HepG2 (cell line): Measurements from ENCODE around the gene COL27A1. TPM values are rescaled to one million over a fixed set of nuclear protein-coding genes. Genes with fewer than 3 reads are reported as not detected.

Experiments
- CREB1 ChIP-seq, 2 experiments: fragments of 450-650 bp in 1 of 2; IDR thresholded peaks; 2 replicates each; pipeline ENCODE4 v1.6.1; 2016 to 2017; ENCODE audit warnings: control low read depth in 1 of 2, mild to moderate bottlenecking in 1 of 2, missing compliant biosample characterization in 1 of 2, missing genetic modification characterization in 1 of 2
- IRF9 ChIP-seq: sonication (generic); formaldehyde crosslinking; IDR thresholded peaks from 2 replicates; pipeline ENCODE4 v1.8.0; 2022; ENCODE audit warnings: missing genetic modification reagents, mild to moderate bottlenecking, borderline replicate concordance
- KDM4B ChIP-seq: sonication (generic); formaldehyde crosslinking; IDR thresholded peaks from 2 replicates; pipeline ENCODE4 v1.4.0; 2020; ENCODE audit warnings: missing genetic modification reagents
- MAFK ChIP-seq, 2 experiments: IDR thresholded peaks in 1 of 2; conservative IDR thresholded peaks in 1 of 2; 2 replicates each; pipeline ENCODE4 v1.6.1; 2011; ENCODE audit warnings: improper control_type of control experiment in 2 of 2, low read length in 2 of 2
- MTA1 ChIP-seq: sonication (generic); formaldehyde crosslinking; IDR thresholded peaks from 2 replicates; pipeline ENCODE4 v1.4.0; 2020; ENCODE audit warnings: missing genetic modification reagents, mild to moderate bottlenecking, borderline replicate concordance
- PITX1 ChIP-seq: sonication (generic); formaldehyde crosslinking; IDR thresholded peaks from 2 replicates; pipeline ENCODE4 v1.5.1; 2020; ENCODE audit warnings: mild to moderate bottlenecking, missing genetic modification reagents
- POLR2G ChIP-seq: fragments of 200-400 bp; formaldehyde crosslinking; IDR thresholded peaks from 2 replicates; pipeline ENCODE4 v1.6.1; 2018; ENCODE audit warnings: mild to moderate bottlenecking, low read depth, low read length, moderate library complexity
- PPARG ChIP-seq: conservative IDR thresholded peaks from 2 replicates; pipeline ENCODE4 v1.6.1; 2016; ENCODE audit warnings: missing biosample characterization, missing genetic modification reagents
- RXRB ChIP-seq: IDR thresholded peaks from 2 replicates; pipeline ENCODE4 v1.6.1; 2016; ENCODE audit warnings: borderline replicate concordance, missing genetic modification reagents, missing compliant biosample characterization
- SOX13 ChIP-seq, 3 experiments: fragments of 450-650 bp in 1 of 3; sonication (generic) in 1 of 3; formaldehyde crosslinking in 1 of 3; IDR thresholded peaks in 2 of 3; conservative IDR thresholded peaks in 1 of 3; 2 replicates each; pipeline versions ENCODE4 v1.5.0 to v1.6.1; 2016 to 2020; ENCODE audit warnings: antibody characterized with exemption in 1 of 3, mild to moderate bottlenecking in 1 of 3, missing compliant biosample characterization in 1 of 3, missing genetic modification reagents in 1 of 3, moderate library complexity in 1 of 3
- SOX6 ChIP-seq, 2 experiments: fragments of 450-650 bp in 1 of 2; sonication (generic) in 1 of 2; formaldehyde crosslinking in 1 of 2; IDR thresholded peaks; 2 replicates each; pipeline versions ENCODE4 v1.4.0 to v1.6.1; 2017 to 2020; ENCODE audit warnings: antibody characterized with exemption in 1 of 2, mild to moderate bottlenecking in 1 of 2, missing genetic modification reagents in 1 of 2
- YEATS4 ChIP-seq: sonication (generic); formaldehyde crosslinking; IDR thresholded peaks from 2 replicates; pipeline ENCODE4 v1.4.0; 2020; ENCODE audit warnings: missing genetic modification reagents, borderline replicate concordance
- ZBTB37 ChIP-seq: sonication (generic); formaldehyde crosslinking; IDR thresholded peaks from 2 replicates; pipeline ENCODE4 v1.4.0; 2020; ENCODE audit warnings: mild to moderate bottlenecking, missing genetic modification reagents
- ZBTB8A ChIP-seq: sonication (generic); formaldehyde crosslinking; IDR thresholded peaks from 2 replicates; pipeline ENCODE4 v1.4.0; 2020; ENCODE audit warnings: mild to moderate bottlenecking, low read depth, missing genetic modification reagents, borderline replicate concordance
- ZNF12 ChIP-seq: sonication (generic); formaldehyde crosslinking; IDR thresholded peaks from 2 replicates; pipeline ENCODE4 v1.5.0; 2020; ENCODE audit warnings: missing genetic modification reagents
- ZNF121 ChIP-seq: sonication (generic); formaldehyde crosslinking; IDR thresholded peaks from 2 replicates; pipeline ENCODE4 v1.5.0; 2020; ENCODE audit warnings: mild to moderate bottlenecking, missing genetic modification reagents
- ZNF569 ChIP-seq: sonication (generic); formaldehyde crosslinking; IDR thresholded peaks from 2 replicates; pipeline ENCODE4 v1.5.0; 2020; ENCODE audit warnings: mild to moderate bottlenecking, missing genetic modification reagents, moderate library complexity, borderline replicate concordance
- ZNF674 ChIP-seq: sonication (generic); formaldehyde crosslinking; IDR thresholded peaks from 2 replicates; pipeline ENCODE4 v1.5.0; 2020; ENCODE audit warnings: low read depth, mild to moderate bottlenecking, missing genetic modification reagents
- ZNF770 ChIP-seq: sonication (generic); formaldehyde crosslinking; IDR thresholded peaks from 2 replicates; pipeline ENCODE4 v1.5.0; 2020; ENCODE audit warnings: mild to moderate bottlenecking, missing genetic modification reagents
- polyA plus RNA-seq, 8 experiments: library from polyadenylated mRNA; depleted of rRNA in 3 of 8; stranded (reverse) in 7 of 8; unstranded in 1 of 8; fragments of >200 nt; fragmentation: Illumina TruSeq in 4 of 8; extraction: Trizol in 4 of 8; gene quantifications; 2 replicates each; pipeline versions ENCODE4 v1.2.1 to v1.2.3, GENCODE V29; 2011 to 2016; ENCODE audit warnings: low read depth in 4 of 8, missing spikeins in 1 of 8, mixed read lengths in 1 of 8; ENCODE audit not compliant: insufficient read depth in 1 of 8
- total RNA-seq, 5 experiments: library from RNA; depleted of rRNA; stranded (reverse); fragments of >200 nt; fragmentation: Illumina TruSeq; extraction: Trizol; gene quantifications; 2 replicates each; pipeline ENCODE4 v1.2.3, GENCODE V29; 2016; ENCODE audit warnings: low read depth in 1 of 5
- TF ChIP-seq, protein P1 (sequence below): sonication (generic); formaldehyde crosslinking; IDR thresholded peaks from 2 replicates; pipeline ENCODE4 v1.4.0; 2020; ENCODE audit warnings: mild to moderate bottlenecking, low read depth, missing genetic modification reagents
- TF ChIP-seq, protein P2 (sequence below): IDR thresholded peaks from 2 replicates; pipeline ENCODE4 v1.6.1; 2016; ENCODE audit warnings: missing genetic modification reagents, missing compliant biosample characterization

Gene COL27A1
- total and polyA plus RNA-seq, 2 of the 13 experiments (the other 11 are each of a cell fraction or from before 2014, with no cell fraction given) = 71.3 to 89.1 TPM

DNA sequence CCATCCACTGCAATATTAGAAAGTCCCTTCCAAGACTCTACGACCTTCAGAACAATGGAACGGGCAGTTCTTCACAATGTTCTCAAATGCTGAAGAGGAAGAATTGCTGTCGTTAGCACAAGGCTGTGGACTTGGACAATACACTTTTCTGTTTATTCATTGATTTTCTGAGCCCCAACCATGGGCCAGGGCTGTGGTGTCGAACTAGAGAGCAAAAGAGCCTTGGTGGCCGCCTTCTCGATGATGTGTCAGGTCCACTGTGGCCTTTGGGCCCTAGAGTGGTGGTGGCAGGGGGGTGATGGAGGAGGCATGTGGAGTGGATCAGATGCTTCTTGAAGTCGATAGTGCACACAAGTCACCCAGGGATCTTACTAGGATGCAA, 37.7 kb upstream of the COL27A1 start (continued):
- TF ChIP-seq, protein P1, sequence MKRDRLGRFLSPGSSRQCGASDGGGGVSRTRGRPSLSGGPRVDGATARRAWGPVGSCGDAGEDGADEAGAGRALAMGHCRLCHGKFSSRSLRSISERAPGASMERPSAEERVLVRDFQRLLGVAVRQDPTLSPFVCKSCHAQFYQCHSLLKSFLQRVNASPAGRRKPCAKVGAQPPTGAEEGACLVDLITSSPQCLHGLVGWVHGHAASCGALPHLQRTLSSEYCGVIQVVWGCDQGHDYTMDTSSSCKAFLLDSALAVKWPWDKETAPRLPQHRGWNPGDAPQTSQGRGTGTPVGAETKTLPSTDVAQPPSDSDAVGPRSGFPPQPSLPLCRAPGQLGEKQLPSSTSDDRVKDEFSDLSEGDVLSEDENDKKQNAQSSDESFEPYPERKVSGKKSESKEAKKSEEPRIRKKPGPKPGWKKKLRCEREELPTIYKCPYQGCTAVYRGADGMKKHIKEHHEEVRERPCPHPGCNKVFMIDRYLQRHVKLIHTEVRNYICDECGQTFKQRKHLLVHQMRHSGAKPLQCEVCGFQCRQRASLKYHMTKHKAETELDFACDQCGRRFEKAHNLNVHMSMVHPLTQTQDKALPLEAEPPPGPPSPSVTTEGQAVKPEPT (CRISPR knock-in tag) = no peak; the same call in 1 of the 2 replicates
- TF ChIP-seq, protein P2, sequence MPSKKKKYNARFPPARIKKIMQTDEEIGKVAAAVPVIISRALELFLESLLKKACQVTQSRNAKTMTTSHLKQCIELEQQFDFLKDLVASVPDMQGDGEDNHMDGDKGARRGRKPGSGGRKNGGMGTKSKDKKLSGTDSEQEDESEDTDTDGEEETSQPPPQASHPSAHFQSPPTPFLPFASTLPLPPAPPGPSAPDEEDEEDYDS (CRISPR knock-in tag) = 0 out of 2 replicates have a peak, but pooled peaks have one; percentile 23
- TF ChIP-seq ZBTB8A (CRISPR knock-in tag) (0 out of 2 replicates have a peak, but pooled peaks have one; percentile 11), PPARG (CRISPR knock-in tag) (peak; percentile 54; the same call in 1 of the 2 replicates), IRF9 (CRISPR knock-in tag) (0 out of 2 replicates have a peak, but pooled peaks have one; percentile 39), ZNF12 (0 out of 2 replicates have a peak, but pooled peaks have one; percentile 41), ZNF770 (CRISPR knock-in tag) (no peak), MAFK (conservative IDR thresholded peaks at IDR 0.05 in 1 of 2, IDR thresholded peaks at IDR 0.05 in 1 of 2; ENCODE audit: low read length in 2 of 2) (peak; percentile 43 to 50), SOX6 (IDR thresholded peaks at IDR 0.05) (no peak), SOX6 (CRISPR knock-in tag; IDR thresholded peaks at IDR 0.05) (peak; percentile 85), YEATS4 (CRISPR knock-in tag) (0 out of 2 replicates have a peak, but pooled peaks have one; percentile 9), RXRB (CRISPR knock-in tag) (peak; percentile 47; the same call in 1 of the 2 replicates), ZNF674 (no peak), MTA1 (CRISPR knock-in tag) (peak; percentile 84), ZNF121 (CRISPR knock-in tag) (peak; percentile 95), CREB1 (IDR thresholded peaks at IDR 0.05) (no peak), CREB1 (CRISPR knock-in tag; IDR thresholded peaks at IDR 0.05) (peak; percentile 49; the same call in 1 of the 2 replicates), ZBTB37 (CRISPR knock-in tag) (no peak), ZNF569 (CRISPR knock-in tag) (no peak), PITX1 (0 out of 2 replicates have a peak, but pooled peaks have one; percentile 24), POLR2G (0 out of 2 replicates have a peak, but pooled peaks have one; percentile 47), KDM4B (CRISPR knock-in tag) (peak; percentile 31; the same call in 1 of the 2 replicates), SOX13 (IDR thresholded peaks at IDR 0.05) (peak; percentile 84), SOX13 (CRISPR knock-in tag; conservative IDR thresholded peaks at IDR 0.05 in 1 of 2, IDR thresholded peaks at IDR 0.05 in 1 of 2) (peak in 1 of 2 experiments; percentile 93; a peak in 2 of 4 replicates)
